Measurements from ENCODE around the gene CHMP6. TPM values are rescaled to one million over a fixed set of nuclear protein-coding genes. Genes with fewer than 3 reads are reported as not detected.
"Not testable (repeated sequence)": the region's sequence is repeated elsewhere in the genome, so short reads cannot be mapped to it uniquely, and the experiment has no call there.

CHMP6 gene
- total RNA-seq, 4 donors from 2014 or later = 30.6 to 46.3 (median 40.2) TPM

- H3K27me3 ChIP-seq = peaks cover 0 to 4% of the 10 kb centered on the region in 2 donors
- H3K27ac ChIP-seq = no peak overlapping the region
- H3K36me3 ChIP-seq = no peaks in the 10 kb centered on the region
- TF ChIP-seq CTCF (IDR thresholded peaks at IDR 0.05) (no peak), EP300 (IDR thresholded peaks at IDR 0.05) (no peak), POLR2A (IDR thresholded peaks at IDR 0.05) (no peak)
- peaks cover 0 to 13% (median 0%) of the 10 kb centered on the region in 4 donors for H3K9me3 ChIP-seq
- no peak for DNase-seq (ENCODE audit: low spot score in 2 of 2)
- 80 to 88% methylated on average over 3 of the region's 3 CpGs for WGBS, 2 donors
- no peaks in the 10 kb centered on the region for H3K4me1 ChIP-seq
- no peak overlapping the region for H3K4me3 ChIP-seq
Measured at GRCh38 chr17:81011951-81012350, 20.3 kb downstream of the CHMP6 start.

- DNase-seq (ENCODE audit: low spot score in 2 of 2) = no peak
- TF ChIP-seq EP300 (IDR thresholded peaks at IDR 0.05) = no peak
- TF ChIP-seq POLR2A (IDR thresholded peaks at IDR 0.05) = no peak
- TF ChIP-seq CTCF (IDR thresholded peaks at IDR 0.05) = no peak
- 79 to 86% methylated on average over 11 to 13 of the region's 13 CpGs for WGBS, 2 donors
- Histone ChIP-seq H3K4me3 (no peak overlapping the region), H3K36me3 (no peaks in the 10 kb centered on the region), H3K27me3 (no peaks in the 10 kb centered on the region), H3K9me3 (peaks cover 0 to 13% (median 0%) of the 10 kb centered on the region in 4 donors), H3K4me1 (peaks cover 0 to 7% (median 0%) of the 10 kb centered on the region in 4 donors), H3K27ac (no peak overlapping the region)
Measured at GRCh38 chr17:81012574-81013447, 21.2 kb downstream of the CHMP6 start.

- TF ChIP-seq EP300 (IDR thresholded peaks at IDR 0.05) (no peak), POLR2A (IDR thresholded peaks at IDR 0.05) (no peak), CTCF (IDR thresholded peaks at IDR 0.05) (no peak)
- peaks cover 0 to 13% (median 0%) of the 10 kb centered on the region in 4 donors for H3K9me3 ChIP-seq
- H3K27me3 ChIP-seq = no peaks in the 10 kb centered on the region
- no peak overlapping the region for H3K4me3 ChIP-seq
- WGBS, 2 donors = 70 to 73% methylated on average over 6 of the region's 6 CpGs
- H3K36me3 ChIP-seq = no peaks in the 10 kb centered on the region
- no peak for DNase-seq (ENCODE audit: low spot score in 2 of 2)
- H3K27ac ChIP-seq = no peak overlapping the region
- H3K4me1 ChIP-seq = peaks cover 0 to 15% (median 2%) of the 10 kb centered on the region in 4 donors
Measured at GRCh38 chr17:81013642-81014041, 22.0 kb downstream of the CHMP6 start.

- peaks cover 0 to 29% (median 4%) of the 10 kb centered on the region in 4 donors for H3K4me1 ChIP-seq
- no peak overlapping the region for H3K27ac ChIP-seq
- peaks cover 0 to 13% (median 0%) of the 10 kb centered on the region in 4 donors for H3K9me3 ChIP-seq
- no peaks in the 10 kb centered on the region for H3K36me3 ChIP-seq
- no peak for DNase-seq (ENCODE audit: low spot score in 2 of 2)
- H3K27me3 ChIP-seq = no peaks in the 10 kb centered on the region
- no peak for TF ChIP-seq POLR2A (IDR thresholded peaks at IDR 0.05)
- no peak for TF ChIP-seq EP300 (IDR thresholded peaks at IDR 0.05)
- TF ChIP-seq CTCF (IDR thresholded peaks at IDR 0.05) = no peak
- no peak overlapping the region for H3K4me3 ChIP-seq
- WGBS, 2 donors = 95 to 100% methylated on average over 1 of the region's 1 CpG
Measured at GRCh38 chr17:81015136-81015535, 23.5 kb downstream of the CHMP6 start.

GRCh38 chr17:81016575-81016974, 24.9 kb downstream of the CHMP6 start:
- DNase-seq (ENCODE audit: low spot score in 2 of 2) = no peak
- 95 to 98% methylated on average over 2 of the region's 2 CpGs for WGBS, 2 donors
- H3K27me3 ChIP-seq = no peaks in the 10 kb centered on the region
- H3K9me3 ChIP-seq = peaks cover 0 to 5% (median 0%) of the 10 kb centered on the region in 4 donors
- H3K4me3 ChIP-seq = no peak overlapping the region
- no peaks in the 10 kb centered on the region for H3K36me3 ChIP-seq
- H3K4me1 ChIP-seq = peaks cover 0 to 43% (median 17%) of the 10 kb centered on the region in 4 donors
- no peak for TF ChIP-seq EP300 (IDR thresholded peaks at IDR 0.05)
- no peak for TF ChIP-seq CTCF (IDR thresholded peaks at IDR 0.05)
- no peak for TF ChIP-seq POLR2A (IDR thresholded peaks at IDR 0.05)
- H3K27ac ChIP-seq = no peak overlapping the region

GRCh38 chr17:81017330-81017729, 25.7 kb downstream of the CHMP6 start:
- not testable (repeated sequence) for DNase-seq (ENCODE audit: low spot score in 2 of 2); H3K36me3 ChIP-seq; H3K9me3 ChIP-seq; H3K27me3 ChIP-seq; H3K4me3 ChIP-seq
- peaks cover 0 to 50% (median 18%) of the 10 kb centered on the region in 4 donors for H3K4me1 ChIP-seq
- 92 to 94% methylated on average over 4 of the region's 4 CpGs for WGBS, 2 donors
- peak overlapping the region in 3 of 4 donors; percentile 68 to 94 (median 87) for H3K27ac ChIP-seq

Data from tibial nerve (tissue), 4 donors.